Measurements from ENCODE around the gene COL4A3. TPM values are rescaled to one million over a fixed set of nuclear protein-coding genes. Genes with fewer than 3 reads are reported as not detected.
A peak's percentile ranks its signal among the peaks of the same experiment; 100 is the strongest.

COL4A3 gene
- total RNA-seq, 1 experiment from 2014 or later = 0.12 TPM

DNA sequence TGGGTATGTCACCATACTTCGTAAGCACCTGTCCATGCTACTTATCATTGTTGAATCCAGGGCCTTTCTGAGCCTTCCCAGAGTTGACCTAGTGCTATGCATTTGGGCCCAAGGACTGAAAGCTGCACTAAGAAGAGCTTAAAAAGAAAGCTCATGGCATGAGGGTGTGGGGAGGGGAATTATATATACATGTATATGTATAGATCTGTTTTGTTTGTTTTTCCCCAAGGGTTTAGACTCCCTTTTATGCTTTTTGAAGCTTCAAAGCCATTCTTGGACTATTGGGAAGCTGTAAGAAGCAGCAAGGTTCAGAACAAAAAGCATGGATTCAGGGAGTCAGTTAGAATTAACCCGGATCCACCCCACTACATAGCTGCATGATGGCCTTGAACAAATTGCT lies 183.9 kb downstream of the COL4A3 start:
- no peaks in the 10 kb centered on the region for H3K27me3 Mint-ChIP-seq (ENCODE audit: insufficient read depth, unreplicated experiment)
- no peak overlapping the region for H3K27ac Mint-ChIP-seq (ENCODE audit: low read depth, unreplicated experiment)
- H3K9me3 Mint-ChIP-seq (ENCODE audit: unreplicated experiment) = no peaks in the 10 kb centered on the region
- peaks cover 38% of the 10 kb centered on the region for H3K36me3 Mint-ChIP-seq (ENCODE audit: insufficient read depth, unreplicated experiment)
- H3K4me1 Mint-ChIP-seq (ENCODE audit: insufficient read depth, unreplicated experiment) = no peaks in the 10 kb centered on the region
- H3K4me3 Mint-ChIP-seq (ENCODE audit: unreplicated experiment) = no peak overlapping the region
- no TSS peak for BruUV-seq (replicated peaks)
- DNase-seq (ENCODE audit: unreplicated experiment) = no peak
- ChIA-PET POLR2A (interaction anchor here (0.7 to 1.3 kb wide), 3 partner anchors 8 to 23 kb away, joined by 3 read pairs; no protein-coding TSS in a partner anchor), CTCF (interaction anchor here (0.6 to 1.0 kb wide), 3 partner anchors 8 to 62 kb away, joined by 3 read pairs; no protein-coding TSS in a partner anchor)
- intact Hi-C loops (cut with micrococcal nuclease) = no loop called here
- TF ChIP-seq CTCF (IDR thresholded peaks at IDR 0.05; ENCODE audit: unreplicated experiment) = no peak

DNA sequence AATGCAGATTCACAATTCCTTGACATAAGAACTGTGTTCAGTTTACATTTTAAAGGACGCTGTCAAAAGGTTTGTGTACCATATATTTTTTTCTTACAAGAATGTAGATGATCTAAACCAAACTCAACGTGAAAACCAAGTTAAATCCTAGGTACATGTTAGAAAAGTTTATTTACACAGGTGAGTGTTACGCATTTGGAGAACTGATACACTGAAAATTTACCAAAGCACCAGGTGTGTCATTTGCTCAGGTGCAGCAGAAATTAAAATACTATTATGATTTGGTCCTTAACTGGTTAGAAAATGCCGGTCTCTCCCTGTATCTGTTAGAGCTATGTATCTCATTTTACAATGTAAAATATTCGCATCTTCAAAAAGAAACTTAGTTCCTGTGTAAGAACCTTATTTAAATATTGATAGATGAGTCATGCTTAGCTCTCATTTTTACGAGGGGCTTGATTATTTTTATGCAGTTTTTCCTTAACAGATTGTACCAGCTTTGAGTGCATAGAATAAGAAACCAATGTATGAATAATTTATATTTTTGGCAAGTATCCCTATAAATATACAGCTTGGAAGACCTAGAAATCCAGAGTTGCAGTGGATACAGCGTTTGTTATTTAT lies 185.7 kb downstream of the COL4A3 start:
- no peak overlapping the region for H3K27ac Mint-ChIP-seq (ENCODE audit: low read depth, unreplicated experiment)
- ChIA-PET POLR2A (interaction anchor here (0.7 to 1.2 kb wide), 2 partner anchors 14 to 30 kb away, joined by 3 to 4 read pairs; no protein-coding TSS in a partner anchor), CTCF (interaction anchor here (1.0 kb wide), 1 partner anchor 308 kb away, joined by 3 read pairs; no protein-coding TSS in a partner anchor)
- no peak overlapping the region for H3K4me3 Mint-ChIP-seq (ENCODE audit: unreplicated experiment)
- no peaks in the 10 kb centered on the region for H3K4me1 Mint-ChIP-seq (ENCODE audit: insufficient read depth, unreplicated experiment)
- DNase-seq (ENCODE audit: unreplicated experiment) = no peak
- peaks cover 39% of the 10 kb centered on the region for H3K36me3 Mint-ChIP-seq (ENCODE audit: insufficient read depth, unreplicated experiment)
- BruUV-seq (replicated peaks) = no TSS peak
- intact Hi-C loops (cut with micrococcal nuclease) = no loop called here
- no peak for TF ChIP-seq CTCF (IDR thresholded peaks at IDR 0.05; ENCODE audit: unreplicated experiment)
- no peaks in the 10 kb centered on the region for H3K27me3 Mint-ChIP-seq (ENCODE audit: insufficient read depth, unreplicated experiment)
- H3K9me3 Mint-ChIP-seq (ENCODE audit: unreplicated experiment) = no peaks in the 10 kb centered on the region

- no peak for TF ChIP-seq CTCF (IDR thresholded peaks at IDR 0.05; ENCODE audit: unreplicated experiment)
- no peaks in the 10 kb centered on the region for H3K9me3 Mint-ChIP-seq (ENCODE audit: unreplicated experiment)
- no peak overlapping the region for H3K4me3 Mint-ChIP-seq (ENCODE audit: unreplicated experiment)
- intact Hi-C loops (cut with micrococcal nuclease) = no loop called here
- peak overlapping the region; percentile 32 for H3K27ac Mint-ChIP-seq (ENCODE audit: low read depth, unreplicated experiment)
- ChIA-PET POLR2A (interaction anchor here (0.8 to 0.9 kb wide), 2 partner anchors 10 to 11 kb away, joined by 3 read pairs; no protein-coding TSS in a partner anchor), CTCF (interaction anchor here (0.6 kb wide), 2 partner anchors 9 to 497 kb away, joined by 3 read pairs; no protein-coding TSS in a partner anchor)
- BruUV-seq (replicated peaks) = no TSS peak
- H3K36me3 Mint-ChIP-seq (ENCODE audit: insufficient read depth, unreplicated experiment) = peaks cover 54% of the 10 kb centered on the region
- DNase-seq (ENCODE audit: unreplicated experiment) = no peak
- H3K27me3 Mint-ChIP-seq (ENCODE audit: insufficient read depth, unreplicated experiment) = no peaks in the 10 kb centered on the region
- no peaks in the 10 kb centered on the region for H3K4me1 Mint-ChIP-seq (ENCODE audit: insufficient read depth, unreplicated experiment)
These were observed 187.2 kb downstream of the COL4A3 start for GRCh38 chr2:227351639-227352038.

DNA sequence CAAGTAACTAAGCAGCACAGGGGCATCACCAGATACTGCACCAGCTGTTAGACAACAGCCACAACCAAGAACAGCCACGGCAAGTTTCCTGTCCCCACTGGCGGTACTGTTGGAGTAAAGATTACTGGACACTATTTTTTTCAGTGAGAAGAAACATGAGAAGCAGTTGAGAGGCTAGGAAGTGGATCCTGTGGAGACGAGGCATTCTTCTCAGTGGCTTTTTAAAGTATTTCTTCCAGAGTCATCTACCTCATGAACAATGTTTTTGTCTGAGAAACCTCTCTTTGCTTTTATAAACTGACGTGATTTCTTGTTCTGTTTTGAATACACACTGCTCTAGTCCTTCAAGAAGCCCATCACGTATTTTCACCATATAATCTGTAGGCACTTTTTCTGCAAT lies 195.9 kb downstream of the COL4A3 start:
- no TSS peak for BruUV-seq (replicated peaks)
- ChIA-PET POLR2A (interaction anchor here (0.6 to 2.1 kb wide), 2 partner anchors 18 to 34 kb away, joined by 3 to 6 read pairs; no protein-coding TSS in a partner anchor), CTCF (no interaction called here)
- Mint-ChIP-seq H3K27ac (ENCODE audit: low read depth, unreplicated experiment) (no peak overlapping the region), H3K4me3 (ENCODE audit: unreplicated experiment) (no peak overlapping the region), H3K4me1 (ENCODE audit: insufficient read depth, unreplicated experiment) (peaks cover 5% of the 10 kb centered on the region), H3K27me3 (ENCODE audit: insufficient read depth, unreplicated experiment) (no peaks in the 10 kb centered on the region), H3K36me3 (ENCODE audit: insufficient read depth, unreplicated experiment) (peaks cover 59% of the 10 kb centered on the region), H3K9me3 (ENCODE audit: unreplicated experiment) (no peaks in the 10 kb centered on the region)
- TF ChIP-seq CTCF (IDR thresholded peaks at IDR 0.05; ENCODE audit: unreplicated experiment) = no peak
- intact Hi-C loops (cut with micrococcal nuclease) = no loop called here
- DNase-seq (ENCODE audit: unreplicated experiment) = no peak

All from MCF 10A (cell line).